ENCODE data around the gene TARS3. TPM values are rescaled to one million over a fixed set of nuclear protein-coding genes. Genes with fewer than 3 reads are reported as not detected.

The TARS3 gene
- total RNA-seq, 1 experiment from 2014 or later, result 20.7 TPM

DNA sequence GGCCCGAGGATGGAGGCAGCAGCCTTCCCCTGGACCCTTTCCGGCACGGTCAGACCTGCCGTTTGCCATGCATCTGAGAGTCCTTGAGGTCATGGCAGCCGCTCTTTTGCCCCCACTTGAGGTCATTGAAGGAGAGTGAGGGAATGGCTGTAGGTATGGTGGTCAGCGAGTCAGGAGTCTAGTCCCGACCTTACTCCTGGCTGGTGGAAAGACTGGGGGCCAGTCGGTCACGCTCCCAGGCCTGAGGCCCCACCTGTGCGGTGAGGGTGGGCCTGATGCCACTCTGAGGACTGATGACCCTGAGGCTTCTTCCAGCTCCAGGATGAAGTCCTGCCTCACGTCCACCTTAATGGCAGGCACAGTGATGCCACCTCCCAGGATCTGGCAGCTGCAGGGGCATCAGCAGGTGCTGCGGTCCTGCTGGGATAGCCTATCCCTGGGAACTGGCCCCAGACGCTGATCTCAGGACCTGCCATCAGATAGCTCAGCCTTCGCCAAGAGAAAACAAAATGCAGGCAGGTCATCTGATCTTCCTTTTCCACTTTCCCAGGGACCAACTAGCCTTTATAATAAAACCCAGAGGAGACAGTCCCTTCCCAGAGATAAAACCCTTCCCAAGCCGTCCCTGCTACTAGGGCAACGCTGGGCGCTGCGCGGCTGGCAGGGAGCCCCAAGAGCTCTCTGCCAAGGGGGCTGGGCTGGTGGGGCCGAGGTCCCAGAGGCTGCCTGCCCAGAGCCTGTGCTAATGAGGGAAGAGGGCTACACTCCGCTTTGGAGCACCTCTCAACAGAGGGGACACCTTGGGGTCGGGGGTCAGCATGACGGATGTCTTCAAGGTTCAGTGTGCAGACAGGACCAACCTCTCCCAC is 114.3 kb downstream of the TARS3 start:
- H3K27ac ChIP-seq, result no peak overlapping the region
- H3K36me3 ChIP-seq, result no peaks in the 10 kb centered on the region
- H3K27me3 ChIP-seq (replicated peaks), result no peaks in the 10 kb centered on the region
- H3K4me3 ChIP-seq, result no peak overlapping the region
- DNase-seq (ENCODE audit: low read depth in 1 of 2, low spot score in 2 of 2), result no peak
- H3K4me1 ChIP-seq (replicated peaks), result no peaks in the 10 kb centered on the region
- no peaks in the 10 kb centered on the region for H3K9me3 ChIP-seq (replicated peaks)

GRCh38 chr15:101608201-101608600 is 116.1 kb downstream of the TARS3 start:
- no peaks in the 10 kb centered on the region for H3K27me3 ChIP-seq (replicated peaks)
- H3K4me3 ChIP-seq, result no peak overlapping the region
- H3K36me3 ChIP-seq, result no peaks in the 10 kb centered on the region
- H3K27ac ChIP-seq, result no peak overlapping the region
- no peaks in the 10 kb centered on the region for H3K9me3 ChIP-seq (replicated peaks)
- peak in 1 of 2 experiments; percentile 33 for DNase-seq (ENCODE audit: low read depth in 1 of 2, low spot score in 2 of 2)
- no peaks in the 10 kb centered on the region for H3K4me1 ChIP-seq (replicated peaks)

GRCh38 chr15:101607108-101607507 is 117.2 kb downstream of the TARS3 start:
- no peak overlapping the region for H3K4me3 ChIP-seq
- no peak for DNase-seq (ENCODE audit: low read depth in 1 of 2, low spot score in 2 of 2)
- no peaks in the 10 kb centered on the region for H3K9me3 ChIP-seq (replicated peaks)
- H3K36me3 ChIP-seq, result no peaks in the 10 kb centered on the region
- H3K27me3 ChIP-seq (replicated peaks), result no peaks in the 10 kb centered on the region
- H3K27ac ChIP-seq, result no peak overlapping the region
- H3K4me1 ChIP-seq (replicated peaks), result no peaks in the 10 kb centered on the region

DNA sequence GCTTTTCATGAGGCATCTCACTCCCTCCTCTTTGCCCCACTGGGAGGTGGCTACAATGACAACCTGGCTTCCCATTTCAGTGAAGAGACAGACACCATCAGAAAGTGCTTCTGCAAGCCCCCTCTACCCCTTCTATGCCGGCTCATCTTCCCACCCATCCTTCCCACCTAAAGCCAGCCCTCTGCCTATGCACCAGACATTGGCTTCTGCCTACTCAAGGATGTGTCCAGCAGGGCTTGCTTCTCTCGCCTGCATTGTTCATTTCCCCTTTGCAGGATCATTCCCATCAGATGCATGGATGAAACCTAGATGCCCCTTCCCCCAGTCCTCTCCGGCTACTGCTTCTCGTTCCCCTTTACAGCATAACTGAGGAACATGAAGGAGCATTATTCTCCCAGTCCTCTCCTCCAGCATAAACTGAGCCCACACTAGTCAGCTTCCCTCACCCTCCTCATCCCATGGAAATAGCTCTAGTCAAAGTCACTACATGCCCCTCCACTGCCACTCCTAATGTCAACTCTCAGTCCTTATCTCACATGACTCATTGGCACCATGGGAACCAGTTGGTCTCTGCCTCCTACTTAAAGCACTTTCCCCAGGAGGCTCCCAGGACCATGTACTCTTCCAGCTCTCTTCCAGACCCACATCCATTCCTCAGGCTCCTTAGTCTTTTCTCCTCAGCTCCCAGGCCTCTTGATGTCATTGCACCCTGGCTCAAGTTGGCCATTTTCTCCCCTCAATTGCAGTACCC is 120.0 kb downstream of the TARS3 start:
- H3K9me3 ChIP-seq (replicated peaks), result no peaks in the 10 kb centered on the region
- no peaks in the 10 kb centered on the region for H3K27me3 ChIP-seq (replicated peaks)
- H3K4me3 ChIP-seq, result no peak overlapping the region
- no peak for DNase-seq (ENCODE audit: low read depth in 1 of 2, low spot score in 2 of 2)
- H3K36me3 ChIP-seq, result no peaks in the 10 kb centered on the region
- H3K27ac ChIP-seq, result no peak overlapping the region
- H3K4me1 ChIP-seq (replicated peaks), result no peaks in the 10 kb centered on the region

Other genes starting within 250 kb of the TARS3 start
- gene PCSK6, start 234.8 kb downstream of the TARS3 start, total RNA-seq (2014; rRNA removed; shearing (Covaris generic)), result 0.44 and 1.7 TPM in 2 replicates
- gene TM2D3, start 72.1 kb downstream of the TARS3 start, total RNA-seq (2014; rRNA removed; shearing (Covaris generic)), result 45.7 and 50.5 TPM in 2 replicates
- gene OR4F6, start 79.0 kb upstream of the TARS3 start, total RNA-seq (2014; rRNA removed; shearing (Covaris generic)), result not detected in 2 replicates
- 0.03 and 0.66 TPM in 2 replicates for gene OR4F15, start 87.7 kb upstream of the TARS3 start, total RNA-seq (2014; rRNA removed; shearing (Covaris generic))